ENCODE data around the gene CLPSL2. TPM values are rescaled to one million over a fixed set of nuclear protein-coding genes. Genes with fewer than 3 reads are reported as not detected.

CLPSL2 gene
- total RNA-seq, 1 experiment from 2014 or later: 1.7 TPM

DNA sequence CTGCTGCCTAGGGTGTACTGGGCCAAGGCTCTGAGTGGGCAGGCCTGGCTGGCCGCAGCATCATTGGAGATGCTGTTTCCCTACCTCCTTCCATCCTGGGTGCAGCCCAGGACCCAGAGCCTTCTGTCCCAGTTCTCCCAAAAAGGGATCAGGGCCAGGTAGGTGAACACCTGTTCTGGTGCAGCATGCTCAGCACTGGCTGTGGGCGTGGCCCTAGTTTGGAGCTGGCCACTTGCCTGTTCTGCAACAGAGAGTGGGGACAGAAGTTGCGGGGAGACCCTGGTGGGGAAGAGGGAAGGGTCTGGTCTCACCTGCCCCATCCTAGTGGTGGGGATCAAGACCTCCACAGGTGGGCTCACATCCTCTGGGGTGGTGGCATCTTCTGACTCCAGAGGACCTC lies 40.9 kb upstream of the CLPSL2 start:
- no peak overlapping the region; the same call in 1 of the 2 replicates for H3K27ac ChIP-seq (ENCODE audit: low read depth, low read length)

More for the DNA sequence above, 40.9 kb upstream of the CLPSL2 start:
- ATAC-seq: no peak
- RAD21 ChIA-PET (ENCODE audit: low non-redundant PET in 1 of 2, low total read pairs in 2 of 2, uncharacterized antibody in 2 of 2, unreplicated experiment in 2 of 2): interaction anchor here in 1 of 2 experiments (1.6 kb wide), 1 partner anchor 151 kb away, joined by 3 read pairs; no protein-coding TSS in a partner anchor
- H3K79me2 ChIP-seq (ENCODE audit: insufficient read depth, low read length): no peaks in the 10 kb centered on the region
- no peaks in the 10 kb centered on the region for H3K9me3 ChIP-seq (ENCODE audit: control insufficient read depth in 1 of 2, insufficient read depth in 1 of 2, low read depth in 1 of 2, low read length in 2 of 2)
- no peak for DNase-seq (ENCODE audit: low read depth, low spot score)
- no peak overlapping the region for H2AFZ ChIP-seq (ENCODE audit: low read depth, low read length, poor library complexity, severe bottlenecking)
- H3K9me2 ChIP-seq (ENCODE audit: insufficient read depth): no peaks in the 10 kb centered on the region
- intact Hi-C loops (cut with micrococcal nuclease): no loop called here
- no peaks in the 10 kb centered on the region for H4K20me1 ChIP-seq (ENCODE audit: insufficient read depth)
- no peak overlapping the region for H3K9ac ChIP-seq (ENCODE audit: low read length)
- H3K36me3 ChIP-seq (ENCODE audit: control insufficient read depth in 1 of 2, insufficient read depth in 2 of 2, low read length in 2 of 2): no peaks in the 10 kb centered on the region
- H3K27me3 ChIP-seq (ENCODE audit: insufficient read depth, low read length): no peaks in the 10 kb centered on the region
- POLR2A ChIA-PET: no interaction called here
- CTCF ChIA-PET: interaction anchor here (1.0 to 3.0 kb wide), 10 partner anchors 9 to 442 kb away, joined by 3 to 73 read pairs (median 5); no protein-coding TSS in a partner anchor
- H3K4me2 ChIP-seq (ENCODE audit: low read length): no peak overlapping the region
- TF ChIP-seq, protein P1, sequence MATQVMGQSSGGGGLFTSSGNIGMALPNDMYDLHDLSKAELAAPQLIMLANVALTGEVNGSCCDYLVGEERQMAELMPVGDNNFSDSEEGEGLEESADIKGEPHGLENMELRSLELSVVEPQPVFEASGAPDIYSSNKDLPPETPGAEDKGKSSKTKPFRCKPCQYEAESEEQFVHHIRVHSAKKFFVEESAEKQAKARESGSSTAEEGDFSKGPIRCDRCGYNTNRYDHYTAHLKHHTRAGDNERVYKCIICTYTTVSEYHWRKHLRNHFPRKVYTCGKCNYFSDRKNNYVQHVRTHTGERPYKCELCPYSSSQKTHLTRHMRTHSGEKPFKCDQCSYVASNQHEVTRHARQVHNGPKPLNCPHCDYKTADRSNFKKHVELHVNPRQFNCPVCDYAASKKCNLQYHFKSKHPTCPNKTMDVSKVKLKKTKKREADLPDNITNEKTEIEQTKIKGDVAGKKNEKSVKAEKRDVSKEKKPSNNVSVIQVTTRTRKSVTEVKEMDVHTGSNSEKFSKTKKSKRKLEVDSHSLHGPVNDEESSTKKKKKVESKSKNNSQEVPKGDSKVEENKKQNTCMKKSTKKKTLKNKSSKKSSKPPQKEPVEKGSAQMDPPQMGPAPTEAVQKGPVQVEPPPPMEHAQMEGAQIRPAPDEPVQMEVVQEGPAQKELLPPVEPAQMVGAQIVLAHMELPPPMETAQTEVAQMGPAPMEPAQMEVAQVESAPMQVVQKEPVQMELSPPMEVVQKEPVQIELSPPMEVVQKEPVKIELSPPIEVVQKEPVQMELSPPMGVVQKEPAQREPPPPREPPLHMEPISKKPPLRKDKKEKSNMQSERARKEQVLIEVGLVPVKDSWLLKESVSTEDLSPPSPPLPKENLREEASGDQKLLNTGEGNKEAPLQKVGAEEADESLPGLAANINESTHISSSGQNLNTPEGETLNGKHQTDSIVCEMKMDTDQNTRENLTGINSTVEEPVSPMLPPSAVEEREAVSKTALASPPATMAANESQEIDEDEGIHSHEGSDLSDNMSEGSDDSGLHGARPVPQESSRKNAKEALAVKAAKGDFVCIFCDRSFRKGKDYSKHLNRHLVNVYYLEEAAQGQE (IDR thresholded peaks at IDR 0.05; ENCODE audit: low read depth): no peak
- TF ChIP-seq JUND (IDR thresholded peaks at IDR 0.05) (no peak), YY1 (IDR thresholded peaks at IDR 0.05; ENCODE audit: extremely low read depth, insufficient replicate concordance, low read depth, low read length) (no peak), EZH2phosphoT487 (IDR thresholded peaks at IDR 0.05; ENCODE audit: borderline replicate concordance) (no peak), ELF1 (IDR thresholded peaks at IDR 0.05; ENCODE audit: borderline replicate concordance, low read depth) (no peak), ZFX (IDR thresholded peaks at IDR 0.05) (no peak), TCF7L2 (IDR thresholded peaks at IDR 0.05; ENCODE audit: borderline replicate concordance, extremely low read depth, insufficient read depth, insufficient read length) (no peak), CEBPB (IDR thresholded peaks at IDR 0.05; ENCODE audit: low read depth) (no peak), CBX3 (IDR thresholded peaks at IDR 0.05; ENCODE audit: low read depth) (no peak), SP1 (IDR thresholded peaks at IDR 0.05; ENCODE audit: low read depth) (no peak), FOSL1 (IDR thresholded peaks at IDR 0.05; ENCODE audit: low read depth) (no peak), EZH2 (IDR thresholded peaks at IDR 0.05) (no peak), SRF (IDR thresholded peaks at IDR 0.05; ENCODE audit: low read depth) (no peak), RAD21 (IDR thresholded peaks at IDR 0.05; ENCODE audit: low read depth) (no peak), POLR2A (IDR thresholded peaks at IDR 0.05; ENCODE audit: borderline replicate concordance, extremely low read depth, insufficient read depth, insufficient read length) (no peak), EGR1 (IDR thresholded peaks at IDR 0.05; ENCODE audit: low read depth) (no peak)
- TF ChIP-seq, protein P2, sequence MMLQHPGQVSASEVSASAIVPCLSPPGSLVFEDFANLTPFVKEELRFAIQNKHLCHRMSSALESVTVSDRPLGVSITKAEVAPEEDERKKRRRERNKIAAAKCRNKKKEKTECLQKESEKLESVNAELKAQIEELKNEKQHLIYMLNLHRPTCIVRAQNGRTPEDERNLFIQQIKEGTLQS (IDR thresholded peaks at IDR 0.05): no peak
- TF ChIP-seq, protein P3, sequence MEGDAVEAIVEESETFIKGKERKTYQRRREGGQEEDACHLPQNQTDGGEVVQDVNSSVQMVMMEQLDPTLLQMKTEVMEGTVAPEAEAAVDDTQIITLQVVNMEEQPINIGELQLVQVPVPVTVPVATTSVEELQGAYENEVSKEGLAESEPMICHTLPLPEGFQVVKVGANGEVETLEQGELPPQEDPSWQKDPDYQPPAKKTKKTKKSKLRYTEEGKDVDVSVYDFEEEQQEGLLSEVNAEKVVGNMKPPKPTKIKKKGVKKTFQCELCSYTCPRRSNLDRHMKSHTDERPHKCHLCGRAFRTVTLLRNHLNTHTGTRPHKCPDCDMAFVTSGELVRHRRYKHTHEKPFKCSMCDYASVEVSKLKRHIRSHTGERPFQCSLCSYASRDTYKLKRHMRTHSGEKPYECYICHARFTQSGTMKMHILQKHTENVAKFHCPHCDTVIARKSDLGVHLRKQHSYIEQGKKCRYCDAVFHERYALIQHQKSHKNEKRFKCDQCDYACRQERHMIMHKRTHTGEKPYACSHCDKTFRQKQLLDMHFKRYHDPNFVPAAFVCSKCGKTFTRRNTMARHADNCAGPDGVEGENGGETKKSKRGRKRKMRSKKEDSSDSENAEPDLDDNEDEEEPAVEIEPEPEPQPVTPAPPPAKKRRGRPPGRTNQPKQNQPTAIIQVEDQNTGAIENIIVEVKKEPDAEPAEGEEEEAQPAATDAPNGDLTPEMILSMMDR (IDR thresholded peaks at IDR 0.05 in 2 of 3, conservative IDR thresholded peaks at IDR 0.05 in 1 of 3; ENCODE audit: borderline replicate concordance in 1 of 3, insufficient read depth in 1 of 3, low read depth in 2 of 3, low read length in 2 of 3): no peak
- TF ChIP-seq, protein P4, sequence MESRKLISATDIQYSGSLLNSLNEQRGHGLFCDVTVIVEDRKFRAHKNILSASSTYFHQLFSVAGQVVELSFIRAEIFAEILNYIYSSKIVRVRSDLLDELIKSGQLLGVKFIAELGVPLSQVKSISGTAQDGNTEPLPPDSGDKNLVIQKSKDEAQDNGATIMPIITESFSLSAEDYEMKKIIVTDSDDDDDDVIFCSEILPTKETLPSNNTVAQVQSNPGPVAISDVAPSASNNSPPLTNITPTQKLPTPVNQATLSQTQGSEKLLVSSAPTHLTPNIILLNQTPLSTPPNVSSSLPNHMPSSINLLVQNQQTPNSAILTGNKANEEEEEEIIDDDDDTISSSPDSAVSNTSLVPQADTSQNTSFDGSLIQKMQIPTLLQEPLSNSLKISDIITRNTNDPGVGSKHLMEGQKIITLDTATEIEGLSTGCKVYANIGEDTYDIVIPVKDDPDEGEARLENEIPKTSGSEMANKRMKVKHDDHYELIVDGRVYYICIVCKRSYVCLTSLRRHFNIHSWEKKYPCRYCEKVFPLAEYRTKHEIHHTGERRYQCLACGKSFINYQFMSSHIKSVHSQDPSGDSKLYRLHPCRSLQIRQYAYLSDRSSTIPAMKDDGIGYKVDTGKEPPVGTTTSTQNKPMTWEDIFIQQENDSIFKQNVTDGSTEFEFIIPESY (IDR thresholded peaks at IDR 0.05; ENCODE audit: extremely low read depth, insufficient replicate concordance, low read length): no peak
- TF ChIP-seq, protein P5, sequence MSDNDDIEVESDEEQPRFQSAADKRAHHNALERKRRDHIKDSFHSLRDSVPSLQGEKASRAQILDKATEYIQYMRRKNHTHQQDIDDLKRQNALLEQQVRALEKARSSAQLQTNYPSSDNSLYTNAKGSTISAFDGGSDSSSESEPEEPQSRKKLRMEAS (IDR thresholded peaks at IDR 0.05): no peak
- peaks cover 30 to 41% of the 10 kb centered on the region in 2 experiments for H3K4me1 ChIP-seq (ENCODE audit: control insufficient read depth in 1 of 2, insufficient read depth in 2 of 2, low read length in 2 of 2)
- no TSS peak for BruUV-seq (replicated peaks)
- H3K4me3 ChIP-seq (replicated peaks in 1 of 2; ENCODE audit: low read depth in 1 of 2, low read length in 2 of 2): no peak overlapping the region
